Gastroesophageal sphincter (tissue), 4 donors: ENCODE results near the gene R3HDML. TPM values are rescaled to one million over a fixed set of nuclear protein-coding genes. Genes with fewer than 3 reads are reported as not detected.

ENCODE experiments used
- ATAC-seq: fragments of 150-250 bp; one replicate; pipeline ENCODE4 v1.9.1; 2016; ENCODE audit warnings: mild to moderate bottlenecking, moderate library complexity
- H3K27ac ChIP-seq, 4 donors: fragments of 200-600 bp; sonication (generic) in 3 of 4; 1 replicate in 3 of 4; 2 replicates in 1 of 4; pipeline ENCODE4 v1.5.1; 2016 to 2019
- H3K27me3 ChIP-seq: fragments of 200-600 bp; sonication (generic); one replicate; pipeline ENCODE4 v1.5.1; 2019
- H3K36me3 ChIP-seq, 2 donors: fragments of 200-600 bp; sonication (generic); one replicate each; pipeline ENCODE4 v1.5.1; 2019; ENCODE audit warnings: control low read depth in 1 of 2
- H3K4me1 ChIP-seq, 3 donors: fragments of 200-600 bp; sonication (generic); 1 replicate in 2 of 3; 2 replicates in 1 of 3; pipeline ENCODE4 v1.5.1; 2016 to 2019; ENCODE audit warnings: control low read depth in 2 of 3
- H3K4me3 ChIP-seq, 2 donors: fragments of 200-600 bp; sonication (generic); one replicate each; pipeline ENCODE4 v1.5.1; 2019; ENCODE audit warnings: mild to moderate bottlenecking in 1 of 2, moderate library complexity in 1 of 2
- H3K9me3 ChIP-seq, 3 donors: fragments of 200-600 bp; sonication (generic); one replicate each; pipeline ENCODE4 v1.5.1; 2017 to 2019; ENCODE audit warnings: control low read depth in 2 of 3
- CTCF ChIP-seq, 4 experiments: fragments of 200-600 bp in 2 of 4; fragments of 450-650 bp in 2 of 4; sonication (generic) in 1 of 4; IDR thresholded peaks; one replicate each; pipeline ENCODE4 v1.5.1; 2017 to 2019; ENCODE audit warnings: antibody characterized with exemption in 4 of 4, mild to moderate bottlenecking in 2 of 4, moderate library complexity in 2 of 4
- EP300 ChIP-seq: sonication (generic); formaldehyde crosslinking; IDR thresholded peaks from one replicate; pipeline ENCODE4 v1.6.1; 2017; ENCODE audit warnings: antibody characterized with exemption, mild to moderate bottlenecking
- POLR2A ChIP-seq, 2 donors: fragments of 450-650 bp; IDR thresholded peaks; one replicate each; pipeline ENCODE4 v1.6.1; 2017; ENCODE audit warnings: antibody characterized with exemption in 2 of 2, mild to moderate bottlenecking in 2 of 2, moderate library complexity in 1 of 2
- POLR2AphosphoS5 ChIP-seq: sonication (generic); formaldehyde crosslinking; IDR thresholded peaks from one replicate; pipeline ENCODE4 v1.6.1; 2017; ENCODE audit warnings: antibody characterized with exemption
- WGBS, 2 donors: methylation state at CpG; one replicate each; pipeline ENCODE4 v1.1.5; 2018; ENCODE audit warnings: low coverage in 1 of 2; 5-methylcytosine and 5-hydroxymethylcytosine counted together
- total RNA-seq, 4 donors: library from RNA; depleted of rRNA; stranded (reverse); fragments of >200 nt; gene quantifications; one replicate each; pipeline ENCODE4 v1.1.0, GENCODE V29; 2016

R3HDML gene
- total RNA-seq, 4 donors from 2014 or later: not detected

DNA sequence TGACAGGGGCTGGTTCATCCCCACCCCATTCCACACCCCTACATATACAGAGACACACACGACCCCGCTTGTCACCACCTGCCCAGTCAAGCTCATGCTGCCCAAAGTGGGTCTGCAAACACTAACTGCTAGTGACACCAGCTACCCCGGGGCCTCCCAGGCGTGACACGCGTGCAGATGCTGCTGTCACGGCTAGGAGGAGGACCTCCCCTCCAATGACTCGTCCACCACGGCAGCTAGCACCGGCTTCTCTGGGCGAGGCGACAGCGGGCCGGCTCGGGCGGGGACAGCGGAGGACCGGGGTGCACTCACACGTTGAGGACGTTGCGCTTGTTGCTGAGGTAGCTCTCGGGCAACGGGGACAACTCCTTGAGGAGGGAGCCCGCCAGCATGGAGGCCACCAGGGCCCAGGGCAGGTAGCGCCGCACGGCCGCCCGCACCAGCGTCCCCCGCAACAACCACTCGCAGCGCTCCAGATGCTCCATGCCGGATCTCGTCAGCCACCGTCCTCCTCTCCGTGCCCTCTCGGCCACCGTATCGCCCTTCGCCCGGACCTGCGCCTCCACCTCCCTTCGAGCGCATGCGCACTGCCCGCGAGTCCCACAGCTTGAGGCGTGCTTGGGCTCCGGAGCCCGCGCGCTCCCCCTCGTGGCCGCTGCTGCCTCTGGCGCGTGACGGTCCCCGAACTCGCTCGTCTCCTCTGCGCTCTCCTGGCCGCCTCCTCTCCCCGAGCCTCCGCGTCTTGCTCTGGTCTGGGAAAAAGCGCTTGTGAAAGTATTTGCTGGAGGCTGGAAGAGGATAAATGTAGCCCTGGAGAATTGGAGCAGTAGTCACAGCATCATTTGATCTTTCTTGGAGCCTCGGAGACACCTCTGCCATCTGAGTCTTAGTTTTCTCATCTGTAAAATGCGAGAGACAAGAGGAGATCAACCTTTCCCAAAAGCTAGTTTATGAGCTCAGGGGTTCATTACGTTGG, 25.9 kb upstream of the R3HDML start, which contains the start of gene FITM2:
Gene FITM2, minus strand, starts transcription at position 539 of the 976 bp plus-strand sequence. Its CDS starts 54 bp downstream, at position 485.
- H3K27ac ChIP-seq: peak within 1 kb of the TSS in 3 of 4 donors; percentile 74 to 85 (median 80)
- no peaks in the 10 kb centered on the region for H3K9me3 ChIP-seq
- H3K27me3 ChIP-seq: no peaks in the 10 kb centered on the region
- peaks cover 2 to 29% (median 14%) of the 10 kb centered on the region in 3 donors for H3K4me1 ChIP-seq
- H3K36me3 ChIP-seq: peaks cover 0 to 12% of the 10 kb centered on the region in 2 donors
- peak within 1 kb of the TSS; percentile 83 to 84 for H3K4me3 ChIP-seq
- no peak for TF ChIP-seq EP300
- TF ChIP-seq CTCF (IDR thresholded peaks at IDR 0.05): peak; percentile 78 to 98 (median 94)
- peak; percentile 90 for TF ChIP-seq POLR2AphosphoS5
- peak; percentile 14 to 28 for TF ChIP-seq POLR2A (IDR thresholded peaks at IDR 0.05)
- 3 to 24% methylated on average over 3 to 7 of the region's 70 CpGs for WGBS, 2 donors
- ATAC-seq: peak; percentile 97

- Histone ChIP-seq H3K4me3 (no peak overlapping the region), H3K36me3 (no peaks in the 10 kb centered on the region), H3K27ac (no peak overlapping the region), H3K27me3 (peaks cover 11% of the 10 kb centered on the region), H3K4me1 (peaks cover 2 to 14% (median 7%) of the 10 kb centered on the region in 3 donors), H3K9me3 (no peaks in the 10 kb centered on the region)
- no peak for TF ChIP-seq CTCF (IDR thresholded peaks at IDR 0.05)
- TF ChIP-seq POLR2A (IDR thresholded peaks at IDR 0.05): no peak
- TF ChIP-seq POLR2AphosphoS5: no peak
- TF ChIP-seq EP300: no peak
- ATAC-seq: no peak
Observed at GRCh38 chr20:44314870-44315269, 22.0 kb upstream of the R3HDML start.

DNA sequence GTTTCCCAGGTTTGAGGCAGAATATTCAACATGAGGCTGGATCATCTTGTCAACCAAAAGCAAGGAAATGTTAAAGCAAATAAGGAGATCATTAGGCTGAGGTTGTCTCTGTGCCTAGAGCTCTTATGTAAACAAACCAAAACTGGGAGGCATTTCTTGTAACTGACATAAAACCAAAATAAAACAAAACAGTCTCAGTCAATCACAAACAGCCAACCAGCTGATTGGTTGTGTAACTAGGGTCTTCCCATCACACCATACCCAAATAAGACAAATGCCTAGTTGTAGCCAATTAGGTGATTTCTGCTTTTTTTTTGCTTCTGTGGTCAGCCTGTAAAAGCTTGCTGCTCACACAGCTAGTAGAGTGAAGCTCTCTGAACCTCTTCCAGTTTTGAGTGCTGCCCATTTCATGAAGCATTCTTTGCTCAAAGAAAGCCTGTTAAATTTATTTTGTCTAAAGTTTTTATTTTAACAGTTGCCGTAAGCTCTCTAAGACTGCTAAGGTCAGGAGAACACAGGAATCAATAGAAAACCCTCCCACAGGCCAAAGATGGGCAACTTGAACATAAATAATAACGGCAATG, 16.9 kb upstream of the R3HDML start:
- peaks cover 28% of the 10 kb centered on the region for H3K27me3 ChIP-seq
- ATAC-seq: no peak
- no peaks in the 10 kb centered on the region for H3K9me3 ChIP-seq
- H3K4me3 ChIP-seq: no peak overlapping the region
- H3K36me3 ChIP-seq: no peaks in the 10 kb centered on the region
- no peak for TF ChIP-seq POLR2A (IDR thresholded peaks at IDR 0.05)
- TF ChIP-seq POLR2AphosphoS5: no peak
- TF ChIP-seq CTCF (IDR thresholded peaks at IDR 0.05): no peak
- no peak for TF ChIP-seq EP300
- H3K27ac ChIP-seq: no peak overlapping the region
- WGBS, 2 donors: 67 to 94% methylated on average over 1 to 2 of the region's 2 CpGs
- no peaks in the 10 kb centered on the region for H3K4me1 ChIP-seq

DNA sequence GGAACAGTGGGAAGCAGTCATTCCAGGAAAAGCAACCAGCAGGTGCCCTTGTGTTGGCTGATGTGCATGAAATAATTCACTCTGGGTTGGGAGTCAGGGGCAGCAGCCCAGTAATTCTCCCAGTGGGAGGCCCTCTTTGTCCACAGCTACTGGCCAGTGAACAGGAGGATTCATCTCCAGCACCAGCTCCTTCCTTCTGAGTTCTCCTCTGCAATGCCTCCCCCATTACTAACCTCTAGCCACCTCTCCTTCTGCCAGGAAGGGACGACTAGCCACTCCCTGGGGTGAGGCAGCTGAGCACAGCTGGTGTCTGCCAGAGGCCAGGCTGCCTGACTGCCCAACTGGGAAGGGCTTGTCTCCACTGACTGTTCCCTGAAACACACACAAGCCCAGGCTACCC, 12.5 kb upstream of the R3HDML start:
- ATAC-seq: no peak

More for the DNA sequence above, 12.5 kb upstream of the R3HDML start:
- H3K36me3 ChIP-seq: no peaks in the 10 kb centered on the region
- peaks cover 49% of the 10 kb centered on the region for H3K27me3 ChIP-seq
- H3K4me3 ChIP-seq: no peak overlapping the region
- H3K9me3 ChIP-seq: no peaks in the 10 kb centered on the region
- 0% methylated on average over 1 of the region's 1 CpG for WGBS, 2 donors
- H3K4me1 ChIP-seq: peaks cover 0 to 7% (median 3%) of the 10 kb centered on the region in 3 donors
- TF ChIP-seq POLR2A (IDR thresholded peaks at IDR 0.05) (no peak), EP300 (no peak), CTCF (IDR thresholded peaks at IDR 0.05) (no peak), POLR2AphosphoS5 (no peak)
- H3K27ac ChIP-seq: no peak overlapping the region
